Endothelial cell (in vitro differentiated cells): ENCODE results near the gene ST3GAL4. TPM values are rescaled to one million over a fixed set of nuclear protein-coding genes. Genes with fewer than 3 reads are reported as not detected.

Experiments
- DNase-seq: peaks from one replicate; pipeline ENCODE4 v3.0.0; 2021; ENCODE audit warnings: low spot score
- H3K27ac Mint-ChIP-seq: one replicate; pipeline ENCODE4 v1.8.0; 2021; ENCODE audit warnings: mixed read lengths, inconsistent platforms; ENCODE audit not compliant: unreplicated experiment
- H3K27me3 Mint-ChIP-seq: one replicate; pipeline ENCODE4 v1.8.0; 2021; ENCODE audit warnings: mild to moderate bottlenecking, moderate library complexity, mixed read lengths, inconsistent platforms; ENCODE audit not compliant: unreplicated experiment
- H3K36me3 Mint-ChIP-seq: one replicate; pipeline ENCODE4 v1.8.0; 2021; ENCODE audit warnings: mild to moderate bottlenecking, low read depth, mixed read lengths, inconsistent platforms; ENCODE audit not compliant: unreplicated experiment
- H3K4me1 Mint-ChIP-seq: one replicate; pipeline ENCODE4 v1.8.0; 2021; ENCODE audit warnings: mild to moderate bottlenecking, mixed read lengths, inconsistent platforms; ENCODE audit not compliant: unreplicated experiment
- H3K4me3 Mint-ChIP-seq: one replicate; pipeline ENCODE4 v1.8.0; 2021; ENCODE audit warnings: mild to moderate bottlenecking, mixed read lengths, inconsistent platforms; ENCODE audit not compliant: unreplicated experiment
- H3K9me3 Mint-ChIP-seq: one replicate; pipeline ENCODE4 v1.8.0; 2021; ENCODE audit warnings: mixed read lengths, inconsistent platforms; ENCODE audit not compliant: unreplicated experiment
- CTCF ChIP-seq: fragments of 200-600 bp; sonication (generic); IDR thresholded peaks from one replicate; pipeline ENCODE4 v1.5.0; 2021; ENCODE audit warnings: antibody characterized with exemption; ENCODE audit not compliant: unreplicated experiment
- total RNA-seq: library from RNA; stranded (reverse); fragmentation: NEBNext Ultra II Directional; extraction: Animal tissue kit (Norgen Biotek cat#: 25700); gene quantifications from one replicate; pipeline ENCODE4 v1.2.1, GENCODE V29; 2021; ENCODE audit not compliant: unreplicated experiment

ST3GAL4 gene
- total RNA-seq, 1 donor from 2014 or later = 25.9 TPM

- Mint-ChIP-seq H3K27ac (no peak overlapping the region), H3K9me3 (no peaks in the 10 kb centered on the region)
- no peak for TF ChIP-seq CTCF
These were observed 34.9 kb downstream of the ST3GAL4 start for GRCh38 chr11:126390272-126390867.

GRCh38 chr11:126391286-126391954 is 35.9 kb downstream of the ST3GAL4 start:
- no peaks in the 10 kb centered on the region for H3K36me3 Mint-ChIP-seq

More at GRCh38 chr11:126390272-126390867, 34.9 kb downstream of the ST3GAL4 start:
- Mint-ChIP-seq H3K36me3 (no peaks in the 10 kb centered on the region), H3K4me1 (peaks cover 33% of the 10 kb centered on the region), H3K4me3 (no peak overlapping the region), H3K27me3 (peaks cover 13% of the 10 kb centered on the region)
- DNase-seq = no peak

GRCh38 chr11:126391970-126392632 is 36.6 kb downstream of the ST3GAL4 start:
- no peak for TF ChIP-seq CTCF
- peaks cover 8% of the 10 kb centered on the region for H3K27me3 Mint-ChIP-seq
- H3K27ac Mint-ChIP-seq = no peak overlapping the region
- no peaks in the 10 kb centered on the region for H3K9me3 Mint-ChIP-seq
- peaks cover 23% of the 10 kb centered on the region for H3K4me1 Mint-ChIP-seq
- no peak overlapping the region for H3K4me3 Mint-ChIP-seq
- H3K36me3 Mint-ChIP-seq = no peaks in the 10 kb centered on the region
- DNase-seq = no peak

More at GRCh38 chr11:126391286-126391954, 35.9 kb downstream of the ST3GAL4 start:
- peak overlapping the region; percentile 42 for H3K27ac Mint-ChIP-seq
- H3K4me1 Mint-ChIP-seq = peaks cover 30% of the 10 kb centered on the region
- no peak for DNase-seq
- H3K9me3 Mint-ChIP-seq = no peaks in the 10 kb centered on the region
- TF ChIP-seq CTCF = no peak
- H3K4me3 Mint-ChIP-seq = no peak overlapping the region
- peaks cover 8% of the 10 kb centered on the region for H3K27me3 Mint-ChIP-seq

- Mint-ChIP-seq H3K9me3 (no peaks in the 10 kb centered on the region), H3K4me1 (peaks cover 21% of the 10 kb centered on the region), H3K27me3 (peaks cover 8% of the 10 kb centered on the region), H3K27ac (no peak overlapping the region), H3K36me3 (no peaks in the 10 kb centered on the region), H3K4me3 (no peak overlapping the region)
- DNase-seq = no peak
- no peak for TF ChIP-seq CTCF
These were observed 37.1 kb downstream of the ST3GAL4 start for GRCh38 chr11:126392633-126393013.

GRCh38 chr11:126393143-126393542 is 37.7 kb downstream of the ST3GAL4 start:
- H3K9me3 Mint-ChIP-seq = no peaks in the 10 kb centered on the region
- peaks cover 9% of the 10 kb centered on the region for H3K27me3 Mint-ChIP-seq
- H3K4me3 Mint-ChIP-seq = no peak overlapping the region
- DNase-seq = no peak
- no peak overlapping the region for H3K27ac Mint-ChIP-seq
- peaks cover 21% of the 10 kb centered on the region for H3K4me1 Mint-ChIP-seq
- no peaks in the 10 kb centered on the region for H3K36me3 Mint-ChIP-seq
- TF ChIP-seq CTCF = no peak
